IMR-90 (cell line): ENCODE measurements around the gene MTMR4.

Source experiments
- CEBPB ChIP-seq: IDR thresholded peaks from 2 replicates; pipeline ENCODE4 v1.6.1; 2012; ENCODE audit warnings: low read depth, low read length, improper control_type of control experiment
- FOS ChIP-seq: fragments of 150-350 bp; IDR thresholded peaks from 2 replicates; pipeline ENCODE4 v1.6.1; 2016; ENCODE audit warnings: low read depth, low read length
- MXI1 ChIP-seq: IDR thresholded peaks from 2 replicates; pipeline ENCODE4 v1.6.1; 2012; ENCODE audit warnings: low read depth, mild to moderate bottlenecking, low read length, moderate library complexity, borderline replicate concordance
- NFE2L2 ChIP-seq: fragments of 150-350 bp; IDR thresholded peaks from 2 replicates; pipeline ENCODE4 v1.6.1; 2016; ENCODE audit warnings: low read depth, mild to moderate bottlenecking, low read length
- POLR2A ChIP-seq: IDR thresholded peaks from 2 replicates; pipeline ENCODE4 v1.6.1; 2012; ENCODE audit warnings: mild to moderate bottlenecking, low read depth, low read length
- RAD21 ChIP-seq: IDR thresholded peaks from 2 replicates; pipeline ENCODE4 v1.6.1; 2012; ENCODE audit warnings: low read length, improper control_type of control experiment
- RCOR1 ChIP-seq: IDR thresholded peaks from 2 replicates; pipeline ENCODE4 v1.6.1; 2012; ENCODE audit warnings: mild to moderate bottlenecking, low read length, improper control_type of control experiment; ENCODE audit not compliant: insufficient replicate concordance
- SMC3 ChIP-seq: fragments of 150-350 bp; IDR thresholded peaks from 2 replicates; pipeline ENCODE4 v1.6.1; 2016; ENCODE audit warnings: low read depth, mild to moderate bottlenecking, antibody characterized with exemption, low read length, moderate library complexity
- USF2 ChIP-seq: fragments of 150-350 bp; IDR thresholded peaks from 2 replicates; pipeline ENCODE4 v1.6.1; 2017; ENCODE audit warnings: mild to moderate bottlenecking, antibody characterized with exemption, low read length, low read depth
- TF ChIP-seq, protein P1 (sequence below): conservative IDR thresholded peaks from 2 replicates; pipeline ENCODE4 v1.5.1; 2012; ENCODE audit warnings: mild to moderate bottlenecking, low read depth, low read length, improper control_type of control experiment

DNA sequence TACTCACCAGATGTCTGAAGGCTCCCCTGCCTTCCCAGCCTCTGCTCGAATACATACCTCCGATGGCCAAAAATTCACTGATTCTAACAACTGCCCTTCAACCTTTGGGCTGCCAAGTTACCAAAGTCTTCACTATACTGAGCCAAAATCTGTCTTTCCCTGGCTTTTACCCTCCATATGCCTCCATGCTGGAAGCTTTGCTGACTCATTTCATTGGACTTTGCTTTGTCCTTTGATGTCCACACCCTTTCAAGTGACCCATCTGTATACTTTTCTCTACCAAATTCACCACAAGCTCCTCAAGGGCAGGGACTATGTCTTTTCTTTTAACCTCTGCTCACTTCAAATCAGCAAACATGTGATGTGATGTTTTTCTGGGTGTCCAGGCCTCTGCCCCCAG, 21.0 kb upstream of the MTMR4 start:
- no peak for TF ChIP-seq POLR2A
- TF ChIP-seq, protein P1, sequence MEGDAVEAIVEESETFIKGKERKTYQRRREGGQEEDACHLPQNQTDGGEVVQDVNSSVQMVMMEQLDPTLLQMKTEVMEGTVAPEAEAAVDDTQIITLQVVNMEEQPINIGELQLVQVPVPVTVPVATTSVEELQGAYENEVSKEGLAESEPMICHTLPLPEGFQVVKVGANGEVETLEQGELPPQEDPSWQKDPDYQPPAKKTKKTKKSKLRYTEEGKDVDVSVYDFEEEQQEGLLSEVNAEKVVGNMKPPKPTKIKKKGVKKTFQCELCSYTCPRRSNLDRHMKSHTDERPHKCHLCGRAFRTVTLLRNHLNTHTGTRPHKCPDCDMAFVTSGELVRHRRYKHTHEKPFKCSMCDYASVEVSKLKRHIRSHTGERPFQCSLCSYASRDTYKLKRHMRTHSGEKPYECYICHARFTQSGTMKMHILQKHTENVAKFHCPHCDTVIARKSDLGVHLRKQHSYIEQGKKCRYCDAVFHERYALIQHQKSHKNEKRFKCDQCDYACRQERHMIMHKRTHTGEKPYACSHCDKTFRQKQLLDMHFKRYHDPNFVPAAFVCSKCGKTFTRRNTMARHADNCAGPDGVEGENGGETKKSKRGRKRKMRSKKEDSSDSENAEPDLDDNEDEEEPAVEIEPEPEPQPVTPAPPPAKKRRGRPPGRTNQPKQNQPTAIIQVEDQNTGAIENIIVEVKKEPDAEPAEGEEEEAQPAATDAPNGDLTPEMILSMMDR = no peak
- TF ChIP-seq NFE2L2 = no peak
- no peak for TF ChIP-seq CEBPB
- no peak for TF ChIP-seq SMC3
- TF ChIP-seq MXI1 = no peak
- TF ChIP-seq USF2 = no peak
- no peak for TF ChIP-seq FOS
- TF ChIP-seq RCOR1 = no peak
- TF ChIP-seq RAD21 = no peak
